ENCODE results near the gene PKNOX2. TPM values are rescaled to one million over a fixed set of nuclear protein-coding genes. Genes with fewer than 3 reads are reported as not detected.
A peak's percentile ranks its signal among the peaks of the same experiment; 100 is the strongest.

The PKNOX2 gene
- total RNA-seq, 1 donor from 2014 or later, result 8.7 TPM

DNA sequence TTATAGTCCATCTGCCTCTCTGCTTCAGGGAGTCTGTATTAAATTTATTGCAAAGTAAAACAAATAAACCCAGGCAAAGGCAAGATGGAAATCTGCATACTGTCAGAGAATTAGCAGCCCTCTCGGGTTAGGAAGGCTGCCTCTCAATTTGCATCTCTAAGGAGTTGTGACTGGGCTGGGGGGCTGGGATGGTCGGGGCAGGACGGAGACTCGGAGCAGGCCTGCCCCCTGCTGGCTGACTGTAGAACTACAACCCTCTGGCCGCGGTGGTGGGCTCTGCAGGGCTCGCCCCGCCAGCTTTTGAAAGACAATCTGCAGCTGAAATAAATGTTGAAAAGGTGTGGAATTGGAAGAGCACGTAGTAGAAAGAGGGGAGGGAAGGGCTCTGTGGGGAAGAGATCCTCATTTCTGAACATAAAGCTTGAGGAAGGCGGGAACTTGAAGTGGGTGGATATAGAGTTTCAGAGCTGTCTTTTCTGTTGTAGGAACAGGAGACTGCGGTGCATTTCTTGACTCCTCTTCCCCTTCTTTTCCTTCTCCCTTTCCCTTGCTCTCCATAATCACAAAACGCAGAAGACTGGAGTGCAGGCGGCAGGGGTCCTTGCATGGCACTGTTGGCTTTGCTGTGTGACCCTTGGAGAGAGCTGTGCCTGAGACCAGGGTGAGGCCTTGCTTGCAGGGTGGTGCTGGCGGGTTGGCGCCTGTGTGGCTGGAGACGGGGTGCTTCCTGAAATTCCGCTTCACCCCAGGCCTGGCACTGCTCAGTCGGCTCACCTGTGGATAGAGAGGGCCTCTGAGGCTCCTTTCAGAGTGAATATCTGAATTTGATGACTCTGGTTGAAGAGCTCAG lies 22.6 kb upstream of the PKNOX2 start:
- DNase-seq, result peak; percentile 85
- Mint-ChIP-seq H3K4me3 (ENCODE audit: unreplicated experiment) (no peak overlapping the region), H3K4me1 (ENCODE audit: low read depth, unreplicated experiment) (peaks cover 12% of the 10 kb centered on the region), H3K36me3 (ENCODE audit: unreplicated experiment) (no peaks in the 10 kb centered on the region), H3K27me3 (ENCODE audit: unreplicated experiment) (peaks cover 15% of the 10 kb centered on the region), H3K9me3 (ENCODE audit: unreplicated experiment) (peaks cover 4% of the 10 kb centered on the region), H3K27ac (ENCODE audit: unreplicated experiment) (no peak overlapping the region)
- TF ChIP-seq, protein P1, sequence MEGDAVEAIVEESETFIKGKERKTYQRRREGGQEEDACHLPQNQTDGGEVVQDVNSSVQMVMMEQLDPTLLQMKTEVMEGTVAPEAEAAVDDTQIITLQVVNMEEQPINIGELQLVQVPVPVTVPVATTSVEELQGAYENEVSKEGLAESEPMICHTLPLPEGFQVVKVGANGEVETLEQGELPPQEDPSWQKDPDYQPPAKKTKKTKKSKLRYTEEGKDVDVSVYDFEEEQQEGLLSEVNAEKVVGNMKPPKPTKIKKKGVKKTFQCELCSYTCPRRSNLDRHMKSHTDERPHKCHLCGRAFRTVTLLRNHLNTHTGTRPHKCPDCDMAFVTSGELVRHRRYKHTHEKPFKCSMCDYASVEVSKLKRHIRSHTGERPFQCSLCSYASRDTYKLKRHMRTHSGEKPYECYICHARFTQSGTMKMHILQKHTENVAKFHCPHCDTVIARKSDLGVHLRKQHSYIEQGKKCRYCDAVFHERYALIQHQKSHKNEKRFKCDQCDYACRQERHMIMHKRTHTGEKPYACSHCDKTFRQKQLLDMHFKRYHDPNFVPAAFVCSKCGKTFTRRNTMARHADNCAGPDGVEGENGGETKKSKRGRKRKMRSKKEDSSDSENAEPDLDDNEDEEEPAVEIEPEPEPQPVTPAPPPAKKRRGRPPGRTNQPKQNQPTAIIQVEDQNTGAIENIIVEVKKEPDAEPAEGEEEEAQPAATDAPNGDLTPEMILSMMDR (IDR thresholded peaks at IDR 0.05; ENCODE audit: partially characterized antibody, unreplicated experiment), result peak; percentile 100

DNA sequence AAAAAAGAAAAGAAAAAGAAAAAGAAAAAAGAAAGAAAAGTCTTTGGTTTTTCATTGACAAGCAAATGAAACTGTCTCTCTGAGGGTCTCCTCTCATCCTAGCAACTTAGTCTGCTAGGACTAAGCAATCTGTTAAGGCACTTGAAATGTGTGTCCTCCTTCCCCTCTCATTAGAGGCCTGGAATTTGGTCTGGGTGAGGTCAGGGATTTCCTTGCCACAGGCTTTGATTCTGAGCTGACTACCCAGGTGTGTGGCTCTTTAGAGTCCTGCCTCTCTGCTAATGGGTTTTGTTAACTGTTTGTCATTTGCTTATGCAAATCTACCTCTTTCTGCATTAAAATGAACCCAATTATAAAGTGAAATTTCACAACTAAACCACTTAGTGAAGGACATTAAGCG lies 18.3 kb upstream of the PKNOX2 start:
- no peak overlapping the region for H3K4me3 Mint-ChIP-seq (ENCODE audit: unreplicated experiment)
- H3K27me3 Mint-ChIP-seq (ENCODE audit: unreplicated experiment), result peaks cover 5% of the 10 kb centered on the region
- no peaks in the 10 kb centered on the region for H3K36me3 Mint-ChIP-seq (ENCODE audit: unreplicated experiment)
- DNase-seq, result no peak
- TF ChIP-seq, protein P1 (IDR thresholded peaks at IDR 0.05; ENCODE audit: partially characterized antibody, unreplicated experiment), result no peak
- H3K4me1 Mint-ChIP-seq (ENCODE audit: low read depth, unreplicated experiment), result peaks cover 4% of the 10 kb centered on the region
- H3K27ac Mint-ChIP-seq (ENCODE audit: unreplicated experiment), result no peak overlapping the region
- H3K9me3 Mint-ChIP-seq (ENCODE audit: unreplicated experiment), result peaks cover 4% of the 10 kb centered on the region

DNA sequence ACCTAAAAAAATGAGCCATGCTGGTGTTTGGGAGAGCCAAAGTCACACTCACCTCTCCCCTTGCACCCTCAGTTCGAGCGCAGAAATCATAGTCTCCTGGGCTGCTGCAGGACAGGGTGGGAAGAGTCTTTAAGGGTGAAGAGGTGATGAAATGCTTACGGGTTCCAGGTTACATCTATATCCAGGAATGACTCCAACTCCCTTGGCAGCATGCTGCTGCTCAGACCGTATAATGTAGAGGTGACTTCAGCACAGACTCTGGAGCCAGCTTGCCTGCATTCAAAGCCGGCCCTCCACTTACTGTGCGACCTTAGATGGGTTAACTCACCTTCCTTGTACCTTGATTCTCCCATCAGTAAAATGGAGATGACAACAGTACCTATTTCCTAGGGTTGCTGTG lies 17.3 kb upstream of the PKNOX2 start:
- TF ChIP-seq, protein P1 (IDR thresholded peaks at IDR 0.05; ENCODE audit: partially characterized antibody, unreplicated experiment), result no peak
- no peak overlapping the region for H3K27ac Mint-ChIP-seq (ENCODE audit: unreplicated experiment)
- H3K9me3 Mint-ChIP-seq (ENCODE audit: unreplicated experiment), result peaks cover 4% of the 10 kb centered on the region
- no peak for DNase-seq
- H3K36me3 Mint-ChIP-seq (ENCODE audit: unreplicated experiment), result no peaks in the 10 kb centered on the region
- peaks cover 5% of the 10 kb centered on the region for H3K27me3 Mint-ChIP-seq (ENCODE audit: unreplicated experiment)
- no peak overlapping the region for H3K4me3 Mint-ChIP-seq (ENCODE audit: unreplicated experiment)
- no peaks in the 10 kb centered on the region for H3K4me1 Mint-ChIP-seq (ENCODE audit: low read depth, unreplicated experiment)

DNA sequence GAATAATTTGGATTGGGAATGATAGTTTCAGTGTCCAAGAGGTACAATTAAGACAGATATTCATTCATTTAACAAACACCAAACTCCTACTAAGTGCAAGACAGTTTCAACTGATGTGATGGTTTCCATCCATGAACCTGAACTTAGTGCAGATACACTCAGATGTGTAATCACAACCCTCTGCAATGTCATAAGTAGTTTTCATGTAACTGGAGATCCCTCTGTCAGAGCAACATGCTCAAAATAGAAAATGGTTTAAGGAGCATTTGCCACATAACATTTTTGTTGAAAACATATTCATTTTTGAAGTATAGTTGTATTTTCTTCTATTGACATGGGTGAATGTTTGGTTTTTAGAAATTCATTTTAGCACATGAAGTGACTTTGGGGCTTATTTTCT lies 16.5 kb upstream of the PKNOX2 start:
- H3K36me3 Mint-ChIP-seq (ENCODE audit: unreplicated experiment), result no peaks in the 10 kb centered on the region
- DNase-seq, result no peak
- peaks cover 4% of the 10 kb centered on the region for H3K27me3 Mint-ChIP-seq (ENCODE audit: unreplicated experiment)
- no peaks in the 10 kb centered on the region for H3K4me1 Mint-ChIP-seq (ENCODE audit: low read depth, unreplicated experiment)
- peaks cover 5% of the 10 kb centered on the region for H3K9me3 Mint-ChIP-seq (ENCODE audit: unreplicated experiment)
- H3K4me3 Mint-ChIP-seq (ENCODE audit: unreplicated experiment), result no peak overlapping the region
- no peak overlapping the region for H3K27ac Mint-ChIP-seq (ENCODE audit: unreplicated experiment)
- TF ChIP-seq, protein P1 (IDR thresholded peaks at IDR 0.05; ENCODE audit: partially characterized antibody, unreplicated experiment), result no peak

DNA sequence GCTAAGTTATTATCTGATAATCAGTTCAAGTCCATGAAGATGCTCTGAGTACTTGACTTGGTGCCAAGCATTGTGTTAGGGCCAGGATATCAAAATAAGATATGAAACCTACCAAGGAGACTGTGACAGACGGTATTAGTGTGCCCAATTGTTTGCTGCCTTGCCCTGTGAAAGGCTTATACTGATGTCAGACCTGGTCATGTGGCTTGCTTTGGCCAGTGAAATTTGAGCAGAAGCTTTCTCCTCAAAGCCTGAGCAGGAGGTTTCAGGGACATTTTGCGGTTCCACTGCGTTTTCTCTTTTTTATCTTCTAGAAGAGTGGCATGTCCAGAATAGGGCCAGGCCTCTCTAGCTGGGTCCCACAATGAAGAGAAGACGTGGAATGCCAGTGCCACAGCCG lies 15.8 kb upstream of the PKNOX2 start:
- Mint-ChIP-seq H3K4me3 (ENCODE audit: unreplicated experiment) (no peak overlapping the region), H3K27me3 (ENCODE audit: unreplicated experiment) (peaks cover 6% of the 10 kb centered on the region), H3K9me3 (ENCODE audit: unreplicated experiment) (peaks cover 5% of the 10 kb centered on the region), H3K27ac (ENCODE audit: unreplicated experiment) (no peak overlapping the region), H3K4me1 (ENCODE audit: low read depth, unreplicated experiment) (no peaks in the 10 kb centered on the region), H3K36me3 (ENCODE audit: unreplicated experiment) (no peaks in the 10 kb centered on the region)
- no peak for DNase-seq
- TF ChIP-seq, protein P1 (IDR thresholded peaks at IDR 0.05; ENCODE audit: partially characterized antibody, unreplicated experiment), result no peak

Measured in glutamatergic neuron (in vitro differentiated cells).